ENCODE measurements around the gene TMEM179B.
"Not testable (repeated sequence)": the region's sequence is repeated elsewhere in the genome, so short reads cannot be mapped to it uniquely, and the experiment has no call there.

Gene TMEM179B, protein sequence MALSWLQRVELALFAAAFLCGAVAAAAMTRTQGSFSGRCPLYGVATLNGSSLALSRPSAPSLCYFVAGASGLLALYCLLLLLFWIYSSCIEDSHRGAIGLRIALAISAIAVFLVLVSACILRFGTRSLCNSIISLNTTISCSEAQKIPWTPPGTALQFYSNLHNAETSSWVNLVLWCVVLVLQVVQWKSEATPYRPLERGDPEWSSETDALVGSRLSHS

DNA sequence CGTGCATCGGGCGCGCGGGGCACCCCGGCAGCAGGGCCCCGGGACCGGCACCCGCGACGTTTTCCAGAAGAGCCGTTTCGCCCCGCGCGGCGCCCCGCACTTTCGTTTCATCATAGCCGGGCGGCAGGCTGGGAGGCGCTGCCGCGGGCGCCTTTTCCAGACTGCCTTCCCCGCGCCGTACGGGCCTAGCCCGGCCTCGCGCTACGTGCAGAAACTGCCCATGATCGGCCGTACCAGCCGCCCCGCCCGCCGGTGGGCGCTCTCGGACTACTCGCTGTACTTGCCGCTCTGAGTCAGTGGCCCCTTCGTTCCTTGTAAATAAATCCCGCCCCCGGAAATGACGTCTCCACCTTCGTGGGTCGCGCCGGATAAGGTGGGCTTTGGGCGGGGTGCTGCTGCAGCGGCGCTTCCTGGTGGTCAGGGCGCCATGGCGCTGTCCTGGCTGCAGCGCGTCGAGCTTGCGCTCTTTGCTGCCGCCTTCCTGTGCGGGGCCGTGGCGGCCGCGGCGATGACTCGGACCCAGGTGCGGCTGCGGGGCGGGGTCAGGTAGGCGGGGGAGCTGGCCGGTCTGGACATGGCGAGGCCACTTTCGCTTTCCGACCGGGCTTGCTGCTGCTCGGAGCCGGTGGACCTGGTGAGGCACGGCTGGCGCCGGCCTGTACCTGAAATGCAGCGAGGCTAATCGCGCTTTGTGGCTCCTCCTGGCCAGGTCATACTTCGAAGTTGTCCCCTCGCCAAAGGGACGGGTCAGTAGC, at the start of gene TMEM179B:
TMEM179B (plus strand) TSS at position 398 of the 755 bp plus-strand sequence; CDS start at position 428, 30 bp downstream.
- peaks cover 16 to 50% of the 10 kb centered on the region in 2 donors for H3K4me1 ChIP-seq (ENCODE audit: control insufficient read depth in 1 of 2, insufficient read depth in 2 of 2, low read length in 2 of 2)
- H3K9me3 ChIP-seq (ENCODE audit: control insufficient read depth in 1 of 2, low read length in 2 of 2), result no peaks in the 10 kb centered on the region
- H3K36me3 ChIP-seq (ENCODE audit: control insufficient read depth in 1 of 2, insufficient read depth in 2 of 2, low read length in 2 of 2), result peaks cover 19 to 27% of the 10 kb centered on the region in 2 donors
- H3K27me3 ChIP-seq (ENCODE audit: low read depth, low read length), result no peaks in the 10 kb centered on the region
- H3K4me3 ChIP-seq (ENCODE audit: low read depth in 1 of 2, low read length in 2 of 2), result peak within 1 kb of the TSS; percentile 98
- peak within 1 kb of the TSS; percentile 94 for H3K27ac ChIP-seq (ENCODE audit: low read length)

DNA sequence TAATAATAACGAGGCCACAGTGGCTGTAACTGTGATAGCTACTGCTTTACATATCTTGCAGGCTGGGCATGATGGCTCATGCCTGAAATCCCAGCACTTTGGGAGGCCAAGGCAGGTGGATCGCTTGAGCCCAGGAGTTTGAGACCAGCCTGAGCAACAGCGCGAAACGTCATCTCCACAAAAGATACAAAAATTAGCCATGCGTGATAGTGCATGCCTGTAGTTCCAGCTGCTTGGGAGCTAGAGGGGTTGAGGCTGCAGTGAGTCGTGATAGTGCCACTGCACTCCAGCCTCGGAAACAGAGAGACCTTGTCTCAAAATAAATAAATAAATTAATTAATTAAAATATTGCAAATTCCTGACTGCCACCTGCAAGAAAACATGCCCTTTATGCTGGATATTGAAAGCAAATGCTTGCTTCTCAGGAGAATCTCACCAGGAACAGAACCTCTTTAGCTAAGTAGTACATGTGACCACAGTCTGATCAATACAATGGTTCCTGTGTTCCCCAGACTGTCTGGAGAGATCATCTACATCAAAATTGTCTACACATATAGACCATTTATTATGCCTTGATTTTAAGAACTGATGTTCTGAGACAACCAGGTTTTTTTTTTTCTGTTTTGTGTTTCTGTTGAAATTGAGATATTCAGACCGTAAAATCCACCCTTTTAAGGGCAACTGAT, 39.6 kb upstream of the TMEM179B start:
- Histone ChIP-seq H3K36me3 (ENCODE audit: control insufficient read depth in 1 of 2, insufficient read depth in 2 of 2, low read length in 2 of 2) (peaks cover 0 to 8% of the 10 kb centered on the region in 2 donors), H3K4me3 (ENCODE audit: low read depth in 1 of 2, low read length in 2 of 2) (no peak overlapping the region), H3K27me3 (ENCODE audit: low read depth, low read length) (no peaks in the 10 kb centered on the region), H3K9me3 (ENCODE audit: control insufficient read depth in 1 of 2, low read length in 2 of 2) (no peaks in the 10 kb centered on the region), H3K4me1 (ENCODE audit: control insufficient read depth in 1 of 2, insufficient read depth in 2 of 2, low read length in 2 of 2) (peaks cover 0 to 4% of the 10 kb centered on the region in 2 donors), H3K27ac (ENCODE audit: low read length) (no peak overlapping the region)

DNA sequence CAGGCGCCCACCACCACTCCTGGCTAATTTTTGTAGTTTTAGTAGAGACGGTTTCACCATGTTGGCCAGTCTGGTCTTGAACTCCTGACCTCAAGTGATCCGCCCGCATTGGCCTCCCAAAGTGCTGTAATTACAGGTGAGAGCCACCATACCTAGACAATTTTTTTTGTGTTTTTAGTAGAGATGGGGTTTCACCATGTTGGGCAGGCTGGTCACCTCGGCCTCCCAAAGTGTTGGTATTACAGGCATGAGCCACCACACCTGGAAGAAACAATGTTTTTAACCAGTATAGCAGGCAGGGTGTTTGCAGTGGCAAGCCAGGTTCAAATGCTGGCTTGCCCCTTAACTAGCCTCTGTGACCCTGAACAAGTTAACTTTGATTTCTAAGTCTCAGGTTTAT, 37.3 kb upstream of the TMEM179B start:
- H3K4me3 ChIP-seq (ENCODE audit: low read depth in 1 of 2, low read length in 2 of 2); H3K27ac ChIP-seq (ENCODE audit: low read length); H3K27me3 ChIP-seq (ENCODE audit: low read depth, low read length); H3K9me3 ChIP-seq (ENCODE audit: control insufficient read depth in 1 of 2, low read length in 2 of 2): not testable (repeated sequence)
- Histone ChIP-seq H3K36me3 (ENCODE audit: control insufficient read depth in 1 of 2, insufficient read depth in 2 of 2, low read length in 2 of 2) (peaks cover 0 to 11% of the 10 kb centered on the region in 2 donors), H3K4me1 (ENCODE audit: control insufficient read depth in 1 of 2, insufficient read depth in 2 of 2, low read length in 2 of 2) (peaks cover 5 to 17% of the 10 kb centered on the region in 2 donors)

DNA sequence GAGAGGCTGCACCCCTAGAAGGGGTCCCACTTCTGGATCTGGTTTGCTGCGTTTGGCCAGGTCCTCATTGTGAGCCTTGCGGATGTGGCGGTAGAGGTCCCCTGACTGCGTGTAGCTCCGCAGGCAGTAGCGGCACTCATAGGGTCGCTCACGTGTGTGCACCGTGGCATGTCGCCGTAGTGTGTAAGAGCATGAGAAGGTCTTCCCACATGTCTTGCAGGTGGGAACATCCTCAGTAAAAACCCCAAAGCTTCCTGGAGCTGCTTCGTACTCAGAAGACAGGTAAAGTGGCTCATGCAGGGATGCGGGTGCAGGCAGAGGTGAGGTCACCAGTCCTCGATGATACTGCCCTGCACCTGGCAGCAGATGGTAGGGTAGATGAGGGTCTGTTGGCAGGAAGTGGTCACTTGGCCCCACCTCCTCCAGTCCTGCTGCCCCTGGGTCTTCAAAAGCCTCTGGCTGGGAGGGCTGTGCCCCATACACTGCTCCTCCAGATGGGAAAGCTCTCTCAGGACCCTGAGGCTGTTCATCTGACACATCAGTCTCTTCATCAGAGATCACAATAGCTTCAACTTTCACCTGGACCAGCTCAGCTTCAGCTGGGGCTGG, 34.9 kb upstream of the TMEM179B start:
- Histone ChIP-seq H3K36me3 (ENCODE audit: control insufficient read depth in 1 of 2, insufficient read depth in 2 of 2, low read length in 2 of 2) (peaks cover 0 to 11% of the 10 kb centered on the region in 2 donors), H3K4me1 (ENCODE audit: control insufficient read depth in 1 of 2, insufficient read depth in 2 of 2, low read length in 2 of 2) (peaks cover 5 to 17% of the 10 kb centered on the region in 2 donors), H3K27me3 (ENCODE audit: low read depth, low read length) (no peaks in the 10 kb centered on the region), H3K27ac (ENCODE audit: low read length) (no peak overlapping the region), H3K9me3 (ENCODE audit: control insufficient read depth in 1 of 2, low read length in 2 of 2) (no peaks in the 10 kb centered on the region), H3K4me3 (ENCODE audit: low read depth in 1 of 2, low read length in 2 of 2) (no peak overlapping the region)

DNA sequence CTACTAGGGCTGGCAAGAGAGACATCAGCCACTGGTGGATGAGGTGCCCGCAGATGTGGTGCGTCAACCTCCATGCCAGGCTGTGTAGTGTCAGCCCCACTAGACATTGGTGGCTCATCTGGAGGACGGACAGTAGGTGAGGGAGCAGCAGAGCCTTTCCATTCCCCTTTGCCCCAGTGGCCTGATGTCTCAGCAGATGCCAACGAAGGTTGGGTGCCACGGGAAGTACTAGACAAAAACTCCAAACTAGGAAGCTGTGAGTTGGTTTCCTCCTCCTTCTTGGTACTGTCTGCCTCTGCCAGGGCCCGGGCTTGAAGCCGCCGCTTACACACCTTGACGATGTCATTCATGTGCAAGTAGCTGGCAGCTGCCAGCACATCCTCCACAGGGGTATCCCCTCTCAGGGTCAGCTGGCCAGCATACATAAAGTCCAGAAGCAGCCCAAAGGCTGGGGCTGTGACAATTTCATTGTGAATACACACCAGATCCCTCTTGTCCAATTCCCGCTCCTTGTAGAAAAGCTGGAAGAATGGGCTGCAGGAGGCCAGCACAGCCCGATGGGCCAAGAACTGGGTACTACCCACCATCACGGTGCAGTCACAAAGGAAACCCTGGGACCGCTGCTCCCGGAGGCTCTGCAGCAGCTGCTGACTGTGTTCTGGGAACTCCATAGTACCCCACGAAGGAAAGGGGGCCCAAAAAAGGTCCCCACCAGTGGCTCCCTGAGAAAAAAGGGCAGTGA, 34.0 kb upstream of the TMEM179B start:
- Histone ChIP-seq H3K27ac (ENCODE audit: low read length) (peak overlapping the region; percentile 91), H3K9me3 (ENCODE audit: control insufficient read depth in 1 of 2, low read length in 2 of 2) (no peaks in the 10 kb centered on the region), H3K27me3 (ENCODE audit: low read depth, low read length) (no peaks in the 10 kb centered on the region), H3K4me1 (ENCODE audit: control insufficient read depth in 1 of 2, insufficient read depth in 2 of 2, low read length in 2 of 2) (peaks cover 5 to 17% of the 10 kb centered on the region in 2 donors), H3K4me3 (ENCODE audit: low read depth in 1 of 2, low read length in 2 of 2) (peak overlapping the region; percentile 62 to 90), H3K36me3 (ENCODE audit: control insufficient read depth in 1 of 2, insufficient read depth in 2 of 2, low read length in 2 of 2) (peaks cover 0 to 11% of the 10 kb centered on the region in 2 donors)

DNA sequence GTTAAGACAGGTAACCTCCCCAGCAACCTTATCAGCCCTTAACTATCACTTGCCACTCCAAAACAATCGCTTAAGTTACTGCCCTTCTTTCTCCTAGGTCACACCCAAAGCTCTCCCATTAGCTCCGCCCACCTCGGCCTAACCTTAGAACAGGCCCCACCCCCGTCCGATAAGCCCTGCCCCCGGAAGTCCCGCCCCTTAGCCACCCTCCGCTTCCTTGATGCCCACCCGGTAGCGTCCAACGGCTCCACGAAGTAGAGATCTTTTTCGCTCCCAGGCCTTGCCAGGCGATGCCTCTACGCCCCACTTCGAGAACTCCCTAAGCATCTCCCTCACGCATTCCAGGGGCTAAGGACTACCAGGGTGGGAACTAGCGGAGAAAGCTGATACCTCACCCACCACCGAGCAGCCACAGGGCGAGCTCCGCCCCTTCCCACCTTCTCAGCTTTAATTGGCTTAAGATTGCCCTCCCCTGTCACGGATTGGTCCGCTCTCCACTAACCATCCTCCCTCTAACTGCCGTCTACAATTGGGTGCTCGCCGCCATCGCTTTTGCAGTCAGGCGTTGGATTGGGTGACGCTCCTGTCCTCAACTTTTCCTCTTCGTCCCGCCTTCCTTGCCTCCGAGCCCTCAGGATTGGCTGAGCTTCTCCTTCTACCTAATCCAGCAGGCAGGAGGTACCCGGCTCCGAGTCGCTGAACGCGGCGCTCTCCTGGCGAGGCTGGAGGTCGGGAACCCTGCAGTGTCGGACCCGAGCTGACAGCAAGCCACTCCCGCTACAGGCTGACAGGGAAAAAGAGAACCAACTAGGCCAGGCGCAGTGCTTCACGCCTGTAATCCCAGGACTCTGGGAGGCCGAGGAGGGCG, 33.2 kb upstream of the TMEM179B start, which contains the start of gene ZBTB3:
ZBTB3 (minus strand) TSS at position 425 of the 868 bp plus-strand sequence. CDS start 496 bp downstream, outside the sequence.
- Histone ChIP-seq H3K4me3 (ENCODE audit: low read depth in 1 of 2, low read length in 2 of 2) (peak within 1 kb of the TSS; percentile 62 to 90), H3K36me3 (ENCODE audit: control insufficient read depth in 1 of 2, insufficient read depth in 2 of 2, low read length in 2 of 2) (peaks cover 0 to 11% of the 10 kb centered on the region in 2 donors), H3K27ac (ENCODE audit: low read length) (peak within 1 kb of the TSS; percentile 91), H3K27me3 (ENCODE audit: low read depth, low read length) (no peaks in the 10 kb centered on the region), H3K4me1 (ENCODE audit: control insufficient read depth in 1 of 2, insufficient read depth in 2 of 2, low read length in 2 of 2) (peaks cover 5 to 17% of the 10 kb centered on the region in 2 donors), H3K9me3 (ENCODE audit: control insufficient read depth in 1 of 2, low read length in 2 of 2) (no peaks in the 10 kb centered on the region)

DNA sequence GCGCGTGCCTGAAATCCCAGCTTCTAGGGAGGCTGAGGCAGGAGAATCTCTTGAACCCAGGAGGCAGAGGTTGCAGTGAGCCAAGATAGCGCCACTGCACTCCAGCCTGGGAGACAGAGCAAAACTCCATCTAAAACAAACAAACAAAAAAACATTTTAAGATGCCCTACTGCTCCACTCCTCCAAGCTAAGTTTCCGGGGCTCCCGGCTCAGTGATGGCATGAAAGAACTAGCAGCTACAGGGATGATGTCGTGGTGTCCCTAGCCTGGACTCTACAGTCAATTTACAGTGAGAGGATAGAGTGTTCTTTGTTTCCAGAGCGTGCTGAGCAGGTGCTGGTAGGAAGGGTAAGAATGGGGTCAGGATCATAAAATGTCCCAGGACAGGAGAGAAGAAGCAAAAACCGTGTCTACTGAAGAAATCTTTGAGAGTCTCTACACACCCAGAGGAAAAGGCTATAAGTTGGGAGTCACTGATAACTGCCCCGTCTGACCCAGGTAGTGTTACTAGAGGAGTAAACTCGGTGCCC, 32.1 kb upstream of the TMEM179B start:
- Histone ChIP-seq H3K36me3 (ENCODE audit: control insufficient read depth in 1 of 2, insufficient read depth in 2 of 2, low read length in 2 of 2) (peaks cover 0 to 11% of the 10 kb centered on the region in 2 donors), H3K4me3 (ENCODE audit: low read depth in 1 of 2, low read length in 2 of 2) (no peak overlapping the region), H3K9me3 (ENCODE audit: control insufficient read depth in 1 of 2, low read length in 2 of 2) (no peaks in the 10 kb centered on the region), H3K27ac (ENCODE audit: low read length) (no peak overlapping the region), H3K27me3 (ENCODE audit: low read depth, low read length) (no peaks in the 10 kb centered on the region), H3K4me1 (ENCODE audit: control insufficient read depth in 1 of 2, insufficient read depth in 2 of 2, low read length in 2 of 2) (peaks cover 5 to 17% of the 10 kb centered on the region in 2 donors)

DNA sequence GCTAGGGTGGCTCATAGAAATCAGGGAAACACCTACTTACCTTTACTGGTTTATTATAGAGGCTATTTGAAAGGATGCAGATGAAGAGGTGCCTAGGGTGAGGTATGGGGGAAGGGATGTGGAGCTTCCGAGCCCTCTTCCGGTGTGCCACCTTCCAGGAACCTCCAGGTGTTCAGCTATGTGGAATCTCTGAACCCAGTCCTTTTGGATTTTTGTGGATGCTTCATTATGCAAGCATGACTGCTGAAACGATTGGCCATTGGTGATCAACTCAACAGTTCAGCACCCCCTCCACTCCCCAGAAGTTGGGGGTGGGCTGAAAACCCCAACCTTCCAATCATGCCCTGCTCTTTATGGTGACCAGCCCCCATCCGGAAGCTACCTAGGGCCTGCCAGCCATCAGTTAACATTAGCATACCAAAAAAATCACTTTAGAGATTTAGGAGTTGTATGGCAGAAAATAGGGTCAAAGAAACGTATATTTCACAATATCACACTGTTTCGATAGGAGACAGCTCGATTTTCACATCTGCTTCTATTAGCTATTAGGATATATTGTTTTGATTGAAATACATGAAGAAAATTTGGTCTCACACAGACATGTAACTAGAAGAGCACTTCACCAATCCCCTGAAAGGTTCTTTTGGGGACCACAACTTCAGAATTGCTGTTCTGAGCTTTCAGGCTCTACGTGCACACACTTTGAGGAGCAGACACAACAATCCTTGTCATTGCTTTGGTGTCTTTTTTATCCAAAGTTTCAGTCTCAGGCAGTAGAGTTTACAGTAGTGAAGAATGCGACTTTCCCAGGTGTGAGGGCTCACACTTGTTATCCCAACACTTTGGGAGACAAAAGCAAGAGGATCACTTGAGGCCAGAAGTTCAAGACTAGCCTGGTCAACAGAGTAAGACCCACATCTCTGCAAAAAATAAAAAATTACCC, 29.1 kb upstream of the TMEM179B start:
- no peak overlapping the region for H3K27ac ChIP-seq (ENCODE audit: low read length)
- H3K9me3 ChIP-seq (ENCODE audit: control insufficient read depth in 1 of 2, low read length in 2 of 2), result no peaks in the 10 kb centered on the region
- peaks cover 0 to 3% of the 10 kb centered on the region in 2 donors for H3K36me3 ChIP-seq (ENCODE audit: control insufficient read depth in 1 of 2, insufficient read depth in 2 of 2, low read length in 2 of 2)
- peaks cover 16 to 22% of the 10 kb centered on the region in 2 donors for H3K4me1 ChIP-seq (ENCODE audit: control insufficient read depth in 1 of 2, insufficient read depth in 2 of 2, low read length in 2 of 2)
- H3K4me3 ChIP-seq (ENCODE audit: low read depth in 1 of 2, low read length in 2 of 2), result no peak overlapping the region
- H3K27me3 ChIP-seq (ENCODE audit: low read depth, low read length), result no peaks in the 10 kb centered on the region

DNA sequence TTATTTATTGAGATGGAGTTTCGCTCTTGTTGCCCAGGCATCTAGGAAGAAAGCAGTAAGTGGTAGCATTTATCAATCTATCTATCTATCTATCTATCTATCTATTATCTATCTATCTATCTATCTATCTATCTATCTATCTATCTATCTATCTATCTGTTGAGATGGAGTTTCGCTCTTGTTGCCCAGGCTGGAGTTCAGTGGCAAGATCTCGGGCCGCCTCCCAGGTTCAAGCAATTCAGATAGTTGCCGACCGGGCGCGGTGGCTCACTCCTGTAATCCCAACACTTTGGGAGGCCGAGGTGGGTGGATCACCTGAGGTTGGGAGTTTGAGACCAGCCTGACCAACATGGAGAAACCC, 26.4 kb upstream of the TMEM179B start:
- H3K27ac ChIP-seq (ENCODE audit: low read length); H3K9me3 ChIP-seq (ENCODE audit: control insufficient read depth in 1 of 2, low read length in 2 of 2); H3K27me3 ChIP-seq (ENCODE audit: low read depth, low read length): not testable (repeated sequence)
- Histone ChIP-seq H3K4me1 (ENCODE audit: control insufficient read depth in 1 of 2, insufficient read depth in 2 of 2, low read length in 2 of 2) (peaks cover 11 to 18% of the 10 kb centered on the region in 2 donors), H3K4me3 (ENCODE audit: low read depth in 1 of 2, low read length in 2 of 2) (peak overlapping the region in 1 of 2 donors; percentile 98), H3K36me3 (ENCODE audit: control insufficient read depth in 1 of 2, insufficient read depth in 2 of 2, low read length in 2 of 2) (peaks cover 7 to 19% of the 10 kb centered on the region in 2 donors)
